ENCODE results near the gene TPT1.

DNA sequence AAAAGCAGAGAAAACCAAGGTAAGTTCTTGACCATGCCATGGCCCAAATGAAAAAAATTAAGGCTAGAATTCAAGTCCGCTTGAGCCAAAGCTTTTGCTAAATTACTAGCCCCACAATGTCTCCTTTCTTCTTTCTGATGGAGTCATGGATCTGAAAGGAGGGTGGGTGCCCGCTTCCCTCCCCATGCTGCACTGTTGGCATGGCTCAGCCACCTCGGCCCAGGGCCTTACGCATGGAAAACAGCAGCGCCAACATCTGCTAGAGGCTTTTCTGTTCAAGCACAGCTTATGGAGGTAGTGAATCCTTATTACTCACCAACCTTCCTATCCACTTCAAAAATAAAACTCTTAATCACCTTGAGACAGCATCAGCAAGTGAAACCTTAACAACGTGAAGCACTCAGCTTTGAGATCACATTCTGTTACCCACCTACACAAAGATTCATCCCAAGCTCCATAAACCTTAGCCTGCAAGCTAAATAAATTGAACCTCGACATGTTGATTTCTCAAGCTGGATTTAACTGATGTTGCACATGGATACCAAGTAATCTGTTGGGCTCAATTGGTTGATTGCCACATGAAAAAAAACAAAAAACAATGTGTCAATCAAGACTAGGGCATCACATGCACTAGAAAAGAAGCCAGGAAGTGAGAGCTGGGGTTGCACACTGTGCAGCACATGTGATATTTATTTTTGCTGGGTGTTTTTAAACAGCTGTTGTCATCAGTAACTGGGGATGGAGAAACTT, 43.4 kb downstream of the TPT1 start:
- TF ChIP-seq, protein P1, sequence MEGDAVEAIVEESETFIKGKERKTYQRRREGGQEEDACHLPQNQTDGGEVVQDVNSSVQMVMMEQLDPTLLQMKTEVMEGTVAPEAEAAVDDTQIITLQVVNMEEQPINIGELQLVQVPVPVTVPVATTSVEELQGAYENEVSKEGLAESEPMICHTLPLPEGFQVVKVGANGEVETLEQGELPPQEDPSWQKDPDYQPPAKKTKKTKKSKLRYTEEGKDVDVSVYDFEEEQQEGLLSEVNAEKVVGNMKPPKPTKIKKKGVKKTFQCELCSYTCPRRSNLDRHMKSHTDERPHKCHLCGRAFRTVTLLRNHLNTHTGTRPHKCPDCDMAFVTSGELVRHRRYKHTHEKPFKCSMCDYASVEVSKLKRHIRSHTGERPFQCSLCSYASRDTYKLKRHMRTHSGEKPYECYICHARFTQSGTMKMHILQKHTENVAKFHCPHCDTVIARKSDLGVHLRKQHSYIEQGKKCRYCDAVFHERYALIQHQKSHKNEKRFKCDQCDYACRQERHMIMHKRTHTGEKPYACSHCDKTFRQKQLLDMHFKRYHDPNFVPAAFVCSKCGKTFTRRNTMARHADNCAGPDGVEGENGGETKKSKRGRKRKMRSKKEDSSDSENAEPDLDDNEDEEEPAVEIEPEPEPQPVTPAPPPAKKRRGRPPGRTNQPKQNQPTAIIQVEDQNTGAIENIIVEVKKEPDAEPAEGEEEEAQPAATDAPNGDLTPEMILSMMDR (IDR thresholded peaks at IDR 0.05) = no peak
- no peak for TF ChIP-seq POLR2A (IDR thresholded peaks at IDR 0.05)

Measured in testis (tissue), 2 donors.